Ishikawa (cell line): Measurements from ENCODE around the gene TIMP3.
A peak's percentile ranks its signal among the peaks of the same experiment; 100 is the strongest.

ENCODE experiments used
- CEBPB ChIP-seq: IDR thresholded peaks from 2 replicates; pipeline ENCODE4 v1.6.1; 2012
- CREB1 ChIP-seq: IDR thresholded peaks from 2 replicates; pipeline ENCODE4 v1.6.1; 2012; ENCODE audit warnings: low read depth
- EGR1 ChIP-seq: IDR thresholded peaks from 2 replicates; pipeline ENCODE4 v1.6.1; 2012
- EP300 ChIP-seq: IDR thresholded peaks from 2 replicates; pipeline ENCODE4 v1.6.1; 2012; ENCODE audit warnings: borderline replicate concordance
- FOXM1 ChIP-seq: IDR thresholded peaks from 2 replicates; pipeline ENCODE4 v1.6.1; 2012; ENCODE audit warnings: low read depth, borderline replicate concordance
- MAX ChIP-seq: IDR thresholded peaks from 2 replicates; pipeline ENCODE4 v1.6.1; 2012
- NFIC ChIP-seq: IDR thresholded peaks from 2 replicates; pipeline ENCODE4 v1.6.1; 2012
- RAD21 ChIP-seq: IDR thresholded peaks from 2 replicates; pipeline ENCODE4 v1.6.1; 2012; ENCODE audit warnings: low read depth
- REST ChIP-seq: IDR thresholded peaks from 2 replicates; pipeline ENCODE4 v1.6.1; 2012; ENCODE audit warnings: low read depth, mild to moderate bottlenecking
- TAF1 ChIP-seq: IDR thresholded peaks from 2 replicates; pipeline ENCODE4 v1.6.1; 2012; ENCODE audit warnings: low read depth, mild to moderate bottlenecking
- TCF12 ChIP-seq: IDR thresholded peaks from 2 replicates; pipeline ENCODE4 v1.6.1; 2012; ENCODE audit warnings: low read depth
- TEAD4 ChIP-seq: IDR thresholded peaks from 2 replicates; pipeline ENCODE4 v1.6.1; 2012
- USF1 ChIP-seq: IDR thresholded peaks from 2 replicates; pipeline ENCODE4 v1.6.1; 2012
- YY1 ChIP-seq: IDR thresholded peaks from 2 replicates; pipeline ENCODE4 v1.6.1; 2012; ENCODE audit warnings: low read depth
- ZBTB7A ChIP-seq: IDR thresholded peaks from 2 replicates; pipeline ENCODE4 v1.6.1; 2012; ENCODE audit warnings: low read depth

Gene TIMP3

DNA sequence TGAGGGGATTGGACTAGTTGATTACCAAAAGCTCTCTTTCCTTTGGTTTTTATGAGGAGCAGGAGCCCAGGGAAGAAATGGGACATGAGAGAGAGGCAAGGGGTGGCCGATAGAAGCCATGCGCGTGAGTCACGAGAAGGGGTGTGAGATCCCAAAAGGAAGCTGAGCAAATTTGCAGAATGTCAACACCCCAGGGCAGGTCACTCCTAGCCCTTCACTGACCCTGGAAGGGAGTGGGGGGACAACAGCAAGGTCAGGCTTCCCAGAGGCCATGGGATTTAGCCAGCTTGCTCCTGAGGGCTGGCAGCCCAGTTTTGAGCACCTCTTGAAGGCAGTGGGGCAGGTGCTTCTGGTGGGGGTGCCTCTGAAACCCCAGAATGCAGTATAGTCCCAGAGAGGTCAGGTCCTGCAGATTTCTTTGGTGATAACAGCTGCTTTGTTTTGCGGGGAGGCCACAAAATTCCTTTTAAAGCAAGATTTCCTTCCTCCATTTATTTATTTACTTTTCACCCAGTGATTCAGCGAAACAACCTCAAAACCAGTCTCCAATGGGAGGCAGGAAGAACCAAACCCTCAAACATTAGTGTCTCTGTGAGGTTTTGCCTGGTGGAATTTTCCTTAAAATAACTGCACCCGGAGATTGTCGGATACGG lies 40.1 kb upstream of the TIMP3 start:
- TF ChIP-seq ZBTB7A (no peak), NFIC (no peak), MAX (no peak)

- TF ChIP-seq USF1, result no peak
- no peak for TF ChIP-seq EGR1
- TF ChIP-seq EP300, result no peak
Observed at GRCh38 chr22:32764330-32765131, 37.0 kb upstream of the TIMP3 start.

DNA sequence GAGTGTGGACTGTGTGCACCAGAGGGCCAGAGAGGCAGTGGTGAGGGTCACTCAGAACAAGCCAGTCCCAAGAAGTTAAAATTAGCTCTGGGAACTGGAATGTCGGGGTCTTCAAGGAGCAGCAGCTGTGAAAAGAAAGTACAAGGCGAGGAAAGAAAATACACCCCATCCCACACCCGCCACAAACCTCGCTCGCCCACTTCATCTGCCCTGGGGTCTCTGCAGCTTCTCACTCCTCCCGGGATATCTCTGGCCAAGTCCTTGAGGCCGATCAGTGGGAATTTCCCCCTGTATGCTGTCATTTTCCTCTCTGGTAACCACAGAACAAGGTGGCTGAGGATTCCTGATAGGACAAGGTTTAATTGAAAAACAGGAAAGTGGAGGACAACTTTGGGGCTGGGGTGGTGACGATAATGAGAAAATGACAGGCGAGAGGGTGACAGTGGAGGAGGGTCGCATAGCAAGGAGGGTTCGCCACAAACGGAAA lies 36.3 kb upstream of the TIMP3 start:
- no peak for TF ChIP-seq MAX
- TF ChIP-seq NFIC, result no peak
- no peak for TF ChIP-seq TCF12
- TF ChIP-seq EGR1, result no peak
- TF ChIP-seq TAF1, result no peak
- TF ChIP-seq RAD21, result no peak
- no peak for TF ChIP-seq YY1
- TF ChIP-seq ZBTB7A, result no peak
- no peak for TF ChIP-seq FOXM1
- TF ChIP-seq TEAD4, result no peak
- TF ChIP-seq USF1, result no peak
- no peak for TF ChIP-seq CEBPB

- TF ChIP-seq YY1, result no peak
- no peak for TF ChIP-seq REST
- no peak for TF ChIP-seq CREB1
- TF ChIP-seq USF1, result no peak
- TF ChIP-seq TEAD4, result no peak
Observed at GRCh38 chr22:32771756-32772155, 29.7 kb upstream of the TIMP3 start.

- TF ChIP-seq RAD21, result peak; percentile 22; the same call in 1 of the 2 replicates
- no peak for TF ChIP-seq CREB1
Observed at GRCh38 chr22:32775957-32776356, 25.5 kb upstream of the TIMP3 start.

GRCh38 chr22:32776397-32776796 lies 25.1 kb upstream of the TIMP3 start:
- TF ChIP-seq TEAD4 (no peak), EGR1 (no peak), NFIC (no peak), YY1 (no peak), TAF1 (no peak), CREB1 (no peak), USF1 (no peak)

GRCh38 chr22:32776802-32777201 lies 24.7 kb upstream of the TIMP3 start:
- no peak for TF ChIP-seq TCF12
- TF ChIP-seq MAX, result no peak
- TF ChIP-seq REST, result no peak
- TF ChIP-seq USF1, result no peak
- no peak for TF ChIP-seq ZBTB7A
- no peak for TF ChIP-seq TAF1
- no peak for TF ChIP-seq YY1
- TF ChIP-seq EP300, result no peak
- no peak for TF ChIP-seq FOXM1
- no peak for TF ChIP-seq NFIC
